ENCODE measurements around the gene BCO2. TPM values are rescaled to one million over a fixed set of nuclear protein-coding genes. Genes with fewer than 3 reads are reported as not detected.

The BCO2 gene
- total RNA-seq, 2 donors from 2014 or later, result 0.24 to 1.0 TPM

DNA sequence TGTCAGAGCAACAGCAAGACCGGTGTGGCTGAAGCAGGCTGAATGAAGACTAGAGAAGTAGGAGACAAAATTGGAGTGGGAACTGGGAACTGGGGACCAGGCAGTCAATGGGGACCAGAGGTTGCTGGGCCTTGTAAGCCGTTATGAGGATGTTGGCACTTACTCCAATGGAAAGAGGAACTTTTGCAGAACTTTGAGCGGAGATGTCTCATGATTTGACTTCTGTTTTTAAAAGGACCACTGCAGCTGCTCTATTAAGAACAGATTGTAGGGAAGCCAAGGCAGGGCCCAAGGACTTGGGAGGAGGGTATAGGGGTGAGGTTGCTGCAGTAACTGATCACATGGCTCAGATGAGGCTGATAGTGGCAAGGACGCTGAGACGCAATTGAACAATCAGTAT lies 45.7 kb upstream of the BCO2 start:
- Histone ChIP-seq H3K27me3 (ENCODE audit: control insufficient read depth, insufficient read depth, low read length, poor library complexity, severe bottlenecking) (no peaks in the 10 kb centered on the region), H3K4me1 (ENCODE audit: control insufficient read depth, insufficient read depth, low read length) (no peaks in the 10 kb centered on the region), H3K27ac (ENCODE audit: low read depth, low read length) (no peak overlapping the region), H3K36me3 (ENCODE audit: control insufficient read depth, insufficient read depth, low read length) (no peaks in the 10 kb centered on the region), H3K9ac (ENCODE audit: extremely low read depth, low read length, poor library complexity, severe bottlenecking) (no peak overlapping the region), H3K9me3 (ENCODE audit: control insufficient read depth, low read length) (no peaks in the 10 kb centered on the region), H3K4me3 (ENCODE audit: low read length) (no peak overlapping the region)
- H3K4me3 Mint-ChIP-seq, result no peak overlapping the region
- WGBS, 2 experiments (ENCODE audit: insufficient coverage in 1 of 2, insufficient read length in 1 of 2), result 91 to 98% methylated on average over 4 to 5 of the region's 5 CpGs
- TF ChIP-seq, protein P1, sequence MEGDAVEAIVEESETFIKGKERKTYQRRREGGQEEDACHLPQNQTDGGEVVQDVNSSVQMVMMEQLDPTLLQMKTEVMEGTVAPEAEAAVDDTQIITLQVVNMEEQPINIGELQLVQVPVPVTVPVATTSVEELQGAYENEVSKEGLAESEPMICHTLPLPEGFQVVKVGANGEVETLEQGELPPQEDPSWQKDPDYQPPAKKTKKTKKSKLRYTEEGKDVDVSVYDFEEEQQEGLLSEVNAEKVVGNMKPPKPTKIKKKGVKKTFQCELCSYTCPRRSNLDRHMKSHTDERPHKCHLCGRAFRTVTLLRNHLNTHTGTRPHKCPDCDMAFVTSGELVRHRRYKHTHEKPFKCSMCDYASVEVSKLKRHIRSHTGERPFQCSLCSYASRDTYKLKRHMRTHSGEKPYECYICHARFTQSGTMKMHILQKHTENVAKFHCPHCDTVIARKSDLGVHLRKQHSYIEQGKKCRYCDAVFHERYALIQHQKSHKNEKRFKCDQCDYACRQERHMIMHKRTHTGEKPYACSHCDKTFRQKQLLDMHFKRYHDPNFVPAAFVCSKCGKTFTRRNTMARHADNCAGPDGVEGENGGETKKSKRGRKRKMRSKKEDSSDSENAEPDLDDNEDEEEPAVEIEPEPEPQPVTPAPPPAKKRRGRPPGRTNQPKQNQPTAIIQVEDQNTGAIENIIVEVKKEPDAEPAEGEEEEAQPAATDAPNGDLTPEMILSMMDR (conservative IDR thresholded peaks at IDR 0.05), result no peak
- no peaks in the 10 kb centered on the region for H3K4me1 Mint-ChIP-seq
- no peak for DNase-seq
- H3K9me3 Mint-ChIP-seq, result no peaks in the 10 kb centered on the region
- no peak overlapping the region for H3K27ac Mint-ChIP-seq
- H3K27me3 Mint-ChIP-seq (ENCODE audit: insufficient read depth), result no peaks in the 10 kb centered on the region
- H3K36me3 Mint-ChIP-seq (ENCODE audit: low read depth), result no peaks in the 10 kb centered on the region

DNA sequence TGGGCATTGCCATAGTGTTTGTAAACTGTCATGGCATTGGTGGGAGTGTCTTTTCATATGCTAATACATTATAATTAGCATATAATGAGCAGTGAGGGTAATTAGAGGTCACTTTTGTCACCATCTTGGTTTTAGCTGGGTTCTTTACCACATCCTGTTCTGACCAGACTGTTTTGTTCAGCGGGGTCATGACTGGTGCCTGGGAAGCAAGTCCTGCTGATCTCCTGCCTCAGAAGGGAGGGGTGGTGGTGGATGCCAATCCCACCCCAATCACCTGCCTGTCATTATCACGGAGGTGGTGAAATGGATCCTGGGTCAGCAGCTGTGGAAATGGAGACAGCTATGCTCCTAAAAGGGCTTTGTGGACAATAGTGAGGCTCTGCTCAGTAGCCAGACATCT lies 42.6 kb upstream of the BCO2 start:
- no peaks in the 10 kb centered on the region for H3K9me3 ChIP-seq (ENCODE audit: control insufficient read depth, low read length)
- Mint-ChIP-seq H3K27ac (no peak overlapping the region), H3K4me1 (no peaks in the 10 kb centered on the region), H3K4me3 (no peak overlapping the region), H3K36me3 (ENCODE audit: low read depth) (no peaks in the 10 kb centered on the region), H3K27me3 (ENCODE audit: insufficient read depth) (no peaks in the 10 kb centered on the region), H3K9me3 (no peaks in the 10 kb centered on the region)
- H3K4me1 ChIP-seq (ENCODE audit: control insufficient read depth, insufficient read depth, low read length), result no peaks in the 10 kb centered on the region
- TF ChIP-seq, protein P1 (conservative IDR thresholded peaks at IDR 0.05), result no peak
- no peaks in the 10 kb centered on the region for H3K27me3 ChIP-seq (ENCODE audit: control insufficient read depth, insufficient read depth, low read length, poor library complexity, severe bottlenecking)
- no peak overlapping the region for H3K9ac ChIP-seq (ENCODE audit: extremely low read depth, low read length, poor library complexity, severe bottlenecking)
- no peak for DNase-seq
- H3K4me3 ChIP-seq (ENCODE audit: low read length), result no peak overlapping the region
- H3K27ac ChIP-seq (ENCODE audit: low read depth, low read length), result no peak overlapping the region
- H3K36me3 ChIP-seq (ENCODE audit: control insufficient read depth, insufficient read depth, low read length), result no peaks in the 10 kb centered on the region
- WGBS, 2 experiments (ENCODE audit: insufficient coverage in 1 of 2, insufficient read length in 1 of 2), result 82 to 100% methylated on average over 1 to 2 of the region's 2 CpGs

DNA sequence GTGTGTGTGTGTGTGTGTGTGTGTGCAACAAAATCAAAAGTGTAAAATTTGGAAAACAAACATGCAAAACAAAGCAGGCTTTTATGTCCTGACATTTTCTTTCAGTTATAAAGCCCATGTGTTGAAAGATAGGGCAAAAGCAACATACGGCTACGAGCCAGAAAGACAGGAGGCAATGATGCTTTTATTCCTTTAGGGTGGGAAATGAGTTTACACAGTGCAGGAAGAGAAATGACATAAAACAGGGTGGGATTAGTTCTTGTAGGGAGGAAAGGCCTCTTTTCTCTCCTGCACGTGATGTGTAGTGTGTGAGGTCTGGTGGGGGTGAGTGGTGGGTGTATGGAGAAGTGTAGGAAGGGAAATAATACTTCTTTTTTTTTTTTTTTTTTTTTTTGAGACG lies 40.8 kb upstream of the BCO2 start:
- no peak overlapping the region for H3K27ac Mint-ChIP-seq
- TF ChIP-seq, protein P1 (conservative IDR thresholded peaks at IDR 0.05), result no peak
- Histone ChIP-seq H3K9me3 (ENCODE audit: control insufficient read depth, low read length) (no peaks in the 10 kb centered on the region), H3K4me3 (ENCODE audit: low read length) (no peak overlapping the region), H3K36me3 (ENCODE audit: control insufficient read depth, insufficient read depth, low read length) (no peaks in the 10 kb centered on the region), H3K9ac (ENCODE audit: extremely low read depth, low read length, poor library complexity, severe bottlenecking) (no peak overlapping the region), H3K4me1 (ENCODE audit: control insufficient read depth, insufficient read depth, low read length) (no peaks in the 10 kb centered on the region), H3K27ac (ENCODE audit: low read depth, low read length) (no peak overlapping the region), H3K27me3 (ENCODE audit: control insufficient read depth, insufficient read depth, low read length, poor library complexity, severe bottlenecking) (no peaks in the 10 kb centered on the region)
- WGBS, 2 experiments (ENCODE audit: insufficient coverage in 1 of 2, insufficient read length in 1 of 2), result 91 to 100% methylated on average over 2 of the region's 4 CpGs
- no peaks in the 10 kb centered on the region for H3K36me3 Mint-ChIP-seq (ENCODE audit: low read depth)
- H3K9me3 Mint-ChIP-seq, result no peaks in the 10 kb centered on the region
- no peak for DNase-seq
- H3K4me1 Mint-ChIP-seq, result no peaks in the 10 kb centered on the region
- H3K27me3 Mint-ChIP-seq (ENCODE audit: insufficient read depth), result no peaks in the 10 kb centered on the region
- H3K4me3 Mint-ChIP-seq, result no peak overlapping the region
